PC-3 (cell line): ENCODE measurements around the gene KRT80. TPM values are rescaled to one million over a fixed set of nuclear protein-coding genes. Genes with fewer than 3 reads are reported as not detected.
A peak's percentile ranks its signal among the peaks of the same experiment; 100 is the strongest.

Experiments used
- ATAC-seq: fragments of 200-7000 bp; cut with Tn5 transposase; 2 replicates; pipeline ENCODE4 v1.9.1; 2020; ENCODE audit warnings: mild to moderate bottlenecking, moderate library complexity
- BruUV-seq: library from RNA; stranded (reverse); fragments of 400-500 nt; replicated peaks from 2 replicates; lab custom pipeline; 2021; lab: Mats Ljungman, UMichigan
- CTCF ChIA-PET: fragments of 300-600 bp; sonication (Branson Sonifier 250); formaldehyde crosslinking; loops from one replicate; lab custom pipeline; 2022; ENCODE audit warnings: antibody characterized with exemption; lab: Charles Lee
- POLR2A ChIA-PET: fragments of 300-600 bp; sonication (Branson Sonifier 250); formaldehyde crosslinking; loops from one replicate; lab custom pipeline; 2022; ENCODE audit warnings: antibody characterized with exemption; ENCODE audit not compliant: unreplicated experiment; lab: Charles Lee
- DNase-seq: peaks from one replicate; pipeline ENCODE4 v3.0.0-alpha.2; 2015
- H2AFZ ChIP-seq: fragments of 300-600 bp; sonication (generic); 2 replicates; pipeline ENCODE4 v1.6.0; 2016; ENCODE audit warnings: antibody characterized with exemption, low read length
- H3F3A ChIP-seq: fragments of 300-600 bp; sonication (generic); one replicate; pipeline ENCODE4 v1.6.0; 2017; ENCODE audit warnings: antibody characterized with exemption, low read length, control low read depth, mild to moderate bottlenecking; ENCODE audit not compliant: unreplicated experiment
- H3K27ac ChIP-seq: fragments of 300-600 bp; sonication (generic); 2 replicates; pipeline ENCODE4 v1.5.1; 2016; ENCODE audit warnings: mild to moderate bottlenecking, low read length
- H3K27me3 ChIP-seq: fragments of 300-600 bp; sonication (generic); 2 replicates; pipeline ENCODE4 v1.6.1; 2016; ENCODE audit warnings: low read length, mixed read lengths
- H3K36me3 ChIP-seq: fragments of 300-600 bp; sonication (generic); 2 replicates; pipeline ENCODE4 v1.6.1; 2016; ENCODE audit warnings: low read depth, mixed run types, low read length, mixed read lengths
- H3K4me1 ChIP-seq: fragments of 300-600 bp; sonication (generic); 2 replicates; pipeline ENCODE4 v1.5.1; 2016; ENCODE audit warnings: low read length; ENCODE audit not compliant: insufficient read depth
- H3K4me2 ChIP-seq: fragments of 300-600 bp; sonication (generic); 2 replicates; pipeline ENCODE4 v1.6.0; 2016; ENCODE audit warnings: low read length
- H3K4me3 ChIP-seq: fragments of 300-600 bp; sonication (generic); 2 replicates; pipeline ENCODE4 v1.5.1; 2016; ENCODE audit warnings: mild to moderate bottlenecking, low read length, mixed read lengths
- H3K79me2 ChIP-seq: fragments of 300-600 bp; sonication (generic); 2 replicates; pipeline ENCODE4 v1.6.1; 2017; ENCODE audit warnings: low read length, mixed read lengths
- H3K9ac ChIP-seq: fragments of 300-600 bp; sonication (generic); 2 replicates; pipeline ENCODE4 v1.6.0; 2016; ENCODE audit warnings: mild to moderate bottlenecking, low read length
- H3K9me2 ChIP-seq: fragments of 300-600 bp; sonication (generic); replicated peaks from 2 replicates; pipeline ENCODE4 v1.6.1; 2016; ENCODE audit warnings: mixed run types, low read length, mixed read lengths
- H3K9me3 ChIP-seq: fragments of 300-600 bp; sonication (generic); 2 replicates; pipeline ENCODE4 v1.6.1; 2016; ENCODE audit warnings: low read length, mixed read lengths
- H4K20me1 ChIP-seq: fragments of 300-600 bp; sonication (generic); 2 replicates; pipeline ENCODE4 v1.6.1; 2016; ENCODE audit warnings: low read length, mixed read lengths
- EZH2 ChIP-seq: fragments of 300-600 bp; sonication (generic); IDR thresholded peaks from one replicate; pipeline ENCODE4 v1.6.1; 2017; ENCODE audit warnings: antibody characterized with exemption, mild to moderate bottlenecking, low read length; ENCODE audit not compliant: unreplicated experiment
- EZH2phosphoT487 ChIP-seq: fragments of 300-600 bp; sonication (generic); IDR thresholded peaks from 2 replicates; pipeline ENCODE4 v1.6.1; 2018; ENCODE audit warnings: mild to moderate bottlenecking, antibody characterized with exemption, low read length, borderline replicate concordance
- intact Hi-C: fragments of 100-400 bp; cut with micrococcal nuclease; formaldehyde crosslinking; loops from 2 replicates; pipeline ENCODE4 v1.9.0; 2023
- total RNA-seq: library from RNA; depleted of rRNA; stranded (reverse); fragments of >200 nt; gene quantifications from 2 replicates; pipeline ENCODE4 v1.2.3, GENCODE V29; 2014
- TF ChIP-seq, protein P1 (sequence below): fragments of 300-600 bp; sonication (generic); conservative IDR thresholded peaks from 2 replicates; pipeline ENCODE4 v1.5.1; 2017; ENCODE audit warnings: antibody characterized with exemption, low read depth, mild to moderate bottlenecking, low read length

KRT80 gene
- total RNA-seq, 1 experiment from 2014 or later, result 19.8 TPM

- Histone ChIP-seq H3K36me3 (no peaks in the 10 kb centered on the region), H3K27ac (peak overlapping the region; percentile 54), H3K27me3 (no peaks in the 10 kb centered on the region), H3K4me3 (no peak overlapping the region), H3K79me2 (no peaks in the 10 kb centered on the region), H2AFZ (no peak overlapping the region), H3K4me2 (no peak overlapping the region), H3K9me2 (no peaks in the 10 kb centered on the region), H3F3A (peaks cover 5% of the 10 kb centered on the region), H3K9me3 (no peaks in the 10 kb centered on the region), H3K4me1 (peaks cover 41% of the 10 kb centered on the region), H4K20me1 (no peaks in the 10 kb centered on the region), H3K9ac (peak overlapping the region; percentile 5; the same call in 1 of the 2 replicates)
- peak; percentile 52 for DNase-seq
- ChIA-PET CTCF (interaction anchor here (0.6 to 1.2 kb wide), 7 partner anchors 8 to 826 kb away, joined by 3 to 5 read pairs (median 3); no protein-coding TSS in a partner anchor), POLR2A (no interaction called here)
- TF ChIP-seq EZH2phosphoT487, result no peak
- TF ChIP-seq, protein P1, sequence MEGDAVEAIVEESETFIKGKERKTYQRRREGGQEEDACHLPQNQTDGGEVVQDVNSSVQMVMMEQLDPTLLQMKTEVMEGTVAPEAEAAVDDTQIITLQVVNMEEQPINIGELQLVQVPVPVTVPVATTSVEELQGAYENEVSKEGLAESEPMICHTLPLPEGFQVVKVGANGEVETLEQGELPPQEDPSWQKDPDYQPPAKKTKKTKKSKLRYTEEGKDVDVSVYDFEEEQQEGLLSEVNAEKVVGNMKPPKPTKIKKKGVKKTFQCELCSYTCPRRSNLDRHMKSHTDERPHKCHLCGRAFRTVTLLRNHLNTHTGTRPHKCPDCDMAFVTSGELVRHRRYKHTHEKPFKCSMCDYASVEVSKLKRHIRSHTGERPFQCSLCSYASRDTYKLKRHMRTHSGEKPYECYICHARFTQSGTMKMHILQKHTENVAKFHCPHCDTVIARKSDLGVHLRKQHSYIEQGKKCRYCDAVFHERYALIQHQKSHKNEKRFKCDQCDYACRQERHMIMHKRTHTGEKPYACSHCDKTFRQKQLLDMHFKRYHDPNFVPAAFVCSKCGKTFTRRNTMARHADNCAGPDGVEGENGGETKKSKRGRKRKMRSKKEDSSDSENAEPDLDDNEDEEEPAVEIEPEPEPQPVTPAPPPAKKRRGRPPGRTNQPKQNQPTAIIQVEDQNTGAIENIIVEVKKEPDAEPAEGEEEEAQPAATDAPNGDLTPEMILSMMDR, result no peak
- TF ChIP-seq EZH2, result no peak
- BruUV-seq, result no TSS peak
- ATAC-seq, result peak; percentile 14; the same call in 1 of the 2 replicates
- intact Hi-C loops, result no loop called here
Measured at GRCh38 chr12:52155048-52155868, 36.6 kb downstream of the KRT80 start.

DNA sequence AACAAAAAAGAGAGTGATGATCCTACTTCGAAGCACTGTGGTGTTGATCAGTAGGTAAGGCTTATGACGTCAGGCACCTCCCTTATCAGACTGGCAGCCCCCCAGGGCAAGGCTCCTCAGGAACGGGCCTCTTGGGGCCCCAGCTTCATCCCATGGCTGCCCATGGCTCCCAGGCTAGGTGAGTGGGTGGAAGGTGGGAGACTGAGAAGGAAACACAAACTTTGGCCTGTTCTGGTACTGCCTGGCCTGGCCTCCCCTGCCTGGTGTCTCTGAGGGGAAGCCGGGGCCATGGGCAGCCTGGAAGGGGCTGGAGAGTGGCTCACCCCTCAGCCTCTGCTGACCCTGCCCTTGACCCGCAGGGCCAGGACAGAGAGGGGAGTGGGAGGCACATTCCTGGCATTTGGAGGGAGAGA is 38.9 kb downstream of the KRT80 start:
- ATAC-seq (no peak), DNase-seq (no peak)
- BruUV-seq, result TSS peak; percentile 24
- Histone ChIP-seq H3K4me1 (peaks cover 63% of the 10 kb centered on the region), H4K20me1 (no peaks in the 10 kb centered on the region), H3K4me2 (peak overlapping the region; percentile 73), H2AFZ (peak overlapping the region; percentile 48; the same call in 1 of the 2 replicates), H3K9ac (peak overlapping the region; percentile 72), H3K36me3 (no peaks in the 10 kb centered on the region), H3F3A (peaks cover 5% of the 10 kb centered on the region), H3K27ac (peak overlapping the region; percentile 100), H3K4me3 (peak overlapping the region; percentile 42; the same call in 1 of the 2 replicates), H3K79me2 (no peaks in the 10 kb centered on the region), H3K27me3 (no peaks in the 10 kb centered on the region), H3K9me3 (no peaks in the 10 kb centered on the region), H3K9me2 (no peaks in the 10 kb centered on the region)
- CTCF ChIA-PET, result no interaction called here
- intact Hi-C loops, result no loop called here
- POLR2A ChIA-PET, result interaction anchor here (0.6 kb wide), 1 partner anchor 37 kb away, joined by 4 read pairs; no protein-coding TSS in a partner anchor
- TF ChIP-seq, protein P1, result no peak
- TF ChIP-seq EZH2 (no peak), EZH2phosphoT487 (no peak)
